PC-9 (cell line): ENCODE data around the gene CCDC102B.

ENCODE experiments used
- CTCF ChIP-seq: fragments of 200-600 bp; sonication (generic); conservative IDR thresholded peaks from 2 replicates; pipeline ENCODE4 v1.6.1; 2017; ENCODE audit warnings: mixed run types, antibody characterized with exemption, mild to moderate bottlenecking, moderate library complexity
- EZH2 ChIP-seq: fragments of 200-600 bp; sonication (generic); IDR thresholded peaks from 2 replicates; pipeline ENCODE4 v1.8.0; 2017; ENCODE audit warnings: antibody characterized with exemption, low read depth

GRCh38 chr18:68965817-68966216, 167.9 kb downstream of the CCDC102B start:
- TF ChIP-seq CTCF = no peak
- TF ChIP-seq EZH2 = no peak
